DND-41 (cell line): ENCODE measurements around the gene GNAT2.

Experiments
- ATAC-seq: fragments of 200-7000 bp; cut with Tn5 transposase; 3 replicates; pipeline ENCODE4 v1.9.1; 2021; ENCODE audit warnings: low read depth; ENCODE audit not compliant: insufficient read depth
- DNase-seq: peaks from one replicate; pipeline ENCODE4 v3.0.0-alpha.2; 2020
- H2AFZ ChIP-seq: 2 replicates; pipeline ENCODE4 v1.6.0; 2012; ENCODE audit warnings: low read depth, low read length
- H3K27ac ChIP-seq: 2 replicates; pipeline ENCODE4 v1.5.1; 2012; ENCODE audit warnings: low read length, inconsistent platforms
- H3K27me3 ChIP-seq: fragments of 200-600 bp; sonication (generic); 2 replicates; pipeline ENCODE4 v1.6.0; 2012; ENCODE audit warnings: low read length, mild to moderate bottlenecking, inconsistent platforms; ENCODE audit not compliant: insufficient read depth, poor library complexity
- H3K36me3 ChIP-seq: 2 replicates; pipeline ENCODE4 v1.5.1; 2012; ENCODE audit warnings: low read length, inconsistent platforms; ENCODE audit not compliant: insufficient read depth
- H3K4me1 ChIP-seq: 2 replicates; pipeline ENCODE4 v1.5.1; 2012; ENCODE audit warnings: mild to moderate bottlenecking, low read length; ENCODE audit not compliant: insufficient read depth
- H3K4me2 ChIP-seq: 2 replicates; pipeline ENCODE4 v1.6.0; 2012; ENCODE audit warnings: mild to moderate bottlenecking, moderate library complexity, low read length, inconsistent platforms; ENCODE audit not compliant: insufficient read depth
- H3K4me3 ChIP-seq, 2 experiments: fragments of 200-600 bp in 1 of 2; shearing (Covaris generic) in 1 of 2; 2 replicates each; pipeline ENCODE4 v1.5.1; 2012 to 2016; ENCODE audit warnings: inconsistent platforms in 2 of 2, low read length in 2 of 2, mild to moderate bottlenecking in 2 of 2, low read depth in 1 of 2, moderate library complexity in 1 of 2
- H3K79me2 ChIP-seq: 2 replicates; pipeline ENCODE4 v1.6.0; 2012; ENCODE audit warnings: low read length, inconsistent platforms; ENCODE audit not compliant: insufficient read depth
- H3K9ac ChIP-seq: 2 replicates; pipeline ENCODE4 v1.6.0; 2012; ENCODE audit warnings: low read depth, mild to moderate bottlenecking, inconsistent platforms, low read length, moderate library complexity
- H3K9me3 ChIP-seq: 2 replicates; pipeline ENCODE4 v1.5.1; 2012; ENCODE audit warnings: low read length, moderate library complexity, mild to moderate bottlenecking, inconsistent platforms; ENCODE audit not compliant: insufficient read depth, severe bottlenecking
- H4K20me1 ChIP-seq: 2 replicates; pipeline ENCODE4 v1.6.0; 2012; ENCODE audit warnings: low read length; ENCODE audit not compliant: insufficient read depth
- CTCF ChIP-seq: IDR thresholded peaks from 2 replicates; pipeline ENCODE4 v1.5.1; 2012; ENCODE audit warnings: borderline replicate concordance, low read length, moderate library complexity, mild to moderate bottlenecking; ENCODE audit not compliant: poor library complexity, severe bottlenecking; ENCODE audit errors: extremely low read depth
- EZH2 ChIP-seq: IDR thresholded peaks from 3 replicates; pipeline ENCODE4 v1.6.1; 2012; ENCODE audit warnings: borderline replicate concordance, low read depth, mild to moderate bottlenecking, moderate library complexity, low read length, inconsistent platforms; ENCODE audit not compliant: severe bottlenecking

GNAT2 gene

GRCh38 chr1:109641078-109641740, 21.8 kb upstream of the GNAT2 start:
- no peak overlapping the region for H3K4me3 ChIP-seq
- no peak overlapping the region for H3K4me2 ChIP-seq
- no peaks in the 10 kb centered on the region for H3K79me2 ChIP-seq
- peaks cover 2% of the 10 kb centered on the region for H3K4me1 ChIP-seq
- TF ChIP-seq CTCF (no peak), EZH2 (no peak)
- no peak overlapping the region for H3K27ac ChIP-seq
- H4K20me1 ChIP-seq: no peaks in the 10 kb centered on the region
- no peak overlapping the region for H2AFZ ChIP-seq
- no peak for ATAC-seq
- no peak overlapping the region for H3K9ac ChIP-seq
- no peaks in the 10 kb centered on the region for H3K9me3 ChIP-seq
- no peaks in the 10 kb centered on the region for H3K36me3 ChIP-seq
- H3K27me3 ChIP-seq: no peaks in the 10 kb centered on the region
- DNase-seq: no peak

- TF ChIP-seq EZH2 (no peak), CTCF (peak; percentile 98)
- Histone ChIP-seq H2AFZ (peak overlapping the region; percentile 59), H3K9ac (no peak overlapping the region), H3K4me3 (no peak overlapping the region), H3K79me2 (no peaks in the 10 kb centered on the region), H3K36me3 (no peaks in the 10 kb centered on the region), H3K4me2 (no peak overlapping the region), H4K20me1 (no peaks in the 10 kb centered on the region), H3K27me3 (no peaks in the 10 kb centered on the region), H3K9me3 (no peaks in the 10 kb centered on the region), H3K4me1 (peaks cover 2% of the 10 kb centered on the region), H3K27ac (no peak overlapping the region)
- ATAC-seq: peak; percentile 91
- DNase-seq: peak; percentile 88
Measured at GRCh38 chr1:109640285-109640865, 21.0 kb upstream of the GNAT2 start.

- Histone ChIP-seq H4K20me1 (no peaks in the 10 kb centered on the region), H3K36me3 (no peaks in the 10 kb centered on the region), H3K27ac (no peak overlapping the region), H3K79me2 (no peaks in the 10 kb centered on the region), H3K4me1 (peaks cover 2% of the 10 kb centered on the region), H2AFZ (no peak overlapping the region), H3K9me3 (no peaks in the 10 kb centered on the region), H3K4me3 (no peak overlapping the region), H3K27me3 (no peaks in the 10 kb centered on the region), H3K4me2 (no peak overlapping the region), H3K9ac (no peak overlapping the region)
- ATAC-seq (peak; percentile 20), DNase-seq (no peak)
- no peak for TF ChIP-seq CTCF
Measured at GRCh38 chr1:109639841-109640184, 20.4 kb upstream of the GNAT2 start.
